HG03060 (cell line): ENCODE results near the gene ASPSCR1.
A peak's percentile ranks its signal among the peaks of the same experiment; 100 is the strongest.

Experiments used
- ATAC-seq: cut with Tn5 transposase; IDR thresholded peaks from one replicate; pipeline ENCODE4 v1.9.1; 2021; ENCODE audit warnings: low read depth, moderate number of reproducible peaks; ENCODE audit not compliant: unreplicated experiment

Gene ASPSCR1

DNA sequence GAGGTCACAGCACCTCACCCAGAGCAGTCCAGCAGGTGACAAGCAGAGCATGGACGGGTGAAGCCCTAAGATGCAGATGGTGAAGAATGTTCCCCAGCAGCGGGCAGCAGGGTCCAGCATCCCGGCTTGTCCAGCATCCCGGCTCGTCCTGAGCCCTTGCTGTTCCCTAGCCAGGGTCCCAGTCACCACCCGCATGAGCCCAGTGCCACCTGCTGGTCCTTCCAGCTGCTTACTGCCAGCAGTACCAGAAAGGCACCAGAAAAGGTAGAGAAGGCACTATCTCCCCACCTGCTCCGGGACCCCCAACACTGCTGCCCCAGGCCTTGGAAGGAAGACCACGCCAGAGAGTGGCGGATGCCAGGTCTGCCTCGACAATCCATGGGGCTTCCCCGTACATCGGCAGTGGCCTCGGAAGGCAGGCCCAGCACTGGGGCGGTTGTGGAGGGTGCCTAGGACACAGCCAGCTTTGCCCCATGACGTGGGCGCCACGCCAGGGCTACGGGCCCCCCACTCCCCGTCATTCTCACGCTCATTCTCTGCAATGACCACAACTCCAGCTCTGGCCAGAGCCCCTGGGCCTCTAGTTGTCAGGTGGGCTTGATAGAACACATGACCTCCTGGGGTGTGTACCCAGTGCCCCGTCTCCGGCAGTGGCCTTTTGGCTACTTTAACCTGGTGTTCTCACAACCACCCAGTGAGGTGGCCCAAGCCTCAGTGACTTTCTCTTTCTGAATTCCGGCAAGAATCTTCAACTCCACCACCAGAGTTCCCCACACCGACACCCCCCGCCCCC is 43.9 kb downstream of the ASPSCR1 start:
- ATAC-seq = no peak

DNA sequence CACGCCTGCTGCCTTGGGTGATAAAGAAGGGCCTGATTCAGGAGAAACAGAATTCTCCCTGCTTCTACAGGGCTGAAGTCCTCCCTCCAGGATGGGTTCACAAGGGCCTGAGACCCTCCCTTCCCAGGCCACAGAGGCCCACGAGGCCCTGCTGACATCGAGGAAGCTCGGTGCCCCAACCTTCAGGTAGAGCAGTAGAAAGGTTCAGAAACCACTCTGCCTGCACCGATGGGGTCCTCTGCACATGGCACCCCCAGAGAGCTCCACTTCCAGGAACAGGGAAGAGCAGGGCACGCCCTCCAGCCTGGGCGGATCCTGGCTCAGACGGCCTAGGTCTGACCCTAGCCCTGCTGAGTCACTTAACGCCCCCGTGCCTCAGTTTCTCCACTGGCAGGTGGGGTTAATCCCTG is 44.5 kb downstream of the ASPSCR1 start:
- ATAC-seq = no peak

DNA sequence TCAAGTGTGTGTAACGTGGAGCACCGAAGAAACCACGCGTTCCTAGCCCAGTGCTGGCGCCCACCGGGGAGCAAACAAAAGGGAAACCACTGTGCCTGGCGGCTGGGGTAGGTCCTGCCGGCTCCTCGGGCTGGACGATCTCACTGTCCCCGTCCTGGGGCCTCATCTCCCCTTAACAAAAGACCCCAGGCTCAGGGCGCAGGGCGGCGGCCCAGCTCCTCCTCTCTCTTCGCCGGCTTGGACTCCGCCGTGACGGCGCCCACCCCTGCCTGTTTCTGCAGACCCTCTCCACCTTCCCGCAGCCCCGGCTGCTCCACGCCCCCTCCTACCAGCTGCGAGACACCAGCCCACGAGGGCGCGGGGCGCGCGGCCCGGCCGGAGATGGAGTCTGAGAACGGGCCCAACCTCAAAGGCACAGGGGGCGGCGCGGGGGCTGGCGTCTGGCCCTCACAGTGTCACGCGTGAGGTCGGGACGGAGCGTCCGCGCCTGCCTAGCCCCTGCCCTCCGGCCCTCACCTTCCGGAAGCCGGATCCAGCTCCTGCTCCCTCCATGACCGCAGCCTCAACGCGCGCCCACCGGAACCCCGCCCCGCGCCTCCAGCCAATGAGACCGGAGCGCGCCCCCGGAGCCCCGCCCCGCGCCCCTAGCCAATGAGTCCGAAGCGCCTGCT is 45.0 kb downstream of the ASPSCR1 start, which contains the start of gene CENPX:
Gene CENPX, minus strand, starts transcription at position 569 of the 671 bp plus-strand sequence. Its CDS starts 17 bp downstream, at position 552.
- no peak for ATAC-seq

DNA sequence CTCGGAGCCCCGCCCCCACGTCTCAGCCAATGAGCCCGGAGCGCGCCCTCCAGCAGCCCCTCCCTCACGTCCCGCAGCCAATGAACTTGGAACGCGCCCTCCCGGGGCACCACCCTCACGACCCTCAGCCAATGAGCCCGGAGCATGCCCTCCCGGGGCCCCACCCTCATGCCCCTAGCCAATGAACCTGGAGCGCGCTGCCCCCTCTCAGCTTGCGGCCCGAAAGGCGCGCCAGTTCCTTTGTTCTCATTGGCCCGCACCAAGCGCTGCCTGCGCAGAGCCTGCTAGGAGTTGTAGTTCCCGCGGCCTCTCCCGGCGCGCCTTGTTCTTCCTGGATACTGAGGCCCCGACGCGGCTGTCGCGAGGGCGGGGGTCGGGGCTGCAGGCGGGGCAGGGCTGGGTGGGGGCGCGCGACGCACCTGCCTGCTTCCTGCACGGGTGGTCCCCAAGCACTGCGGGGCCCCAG is 45.6 kb downstream of the ASPSCR1 start, which contains the start of gene LRRC45:
Gene LRRC45, plus strand, starts transcription at position 325 of the 466 bp plus-strand sequence. CDS start 339 bp downstream, outside the sequence.
- peak; percentile 64 for ATAC-seq

DNA sequence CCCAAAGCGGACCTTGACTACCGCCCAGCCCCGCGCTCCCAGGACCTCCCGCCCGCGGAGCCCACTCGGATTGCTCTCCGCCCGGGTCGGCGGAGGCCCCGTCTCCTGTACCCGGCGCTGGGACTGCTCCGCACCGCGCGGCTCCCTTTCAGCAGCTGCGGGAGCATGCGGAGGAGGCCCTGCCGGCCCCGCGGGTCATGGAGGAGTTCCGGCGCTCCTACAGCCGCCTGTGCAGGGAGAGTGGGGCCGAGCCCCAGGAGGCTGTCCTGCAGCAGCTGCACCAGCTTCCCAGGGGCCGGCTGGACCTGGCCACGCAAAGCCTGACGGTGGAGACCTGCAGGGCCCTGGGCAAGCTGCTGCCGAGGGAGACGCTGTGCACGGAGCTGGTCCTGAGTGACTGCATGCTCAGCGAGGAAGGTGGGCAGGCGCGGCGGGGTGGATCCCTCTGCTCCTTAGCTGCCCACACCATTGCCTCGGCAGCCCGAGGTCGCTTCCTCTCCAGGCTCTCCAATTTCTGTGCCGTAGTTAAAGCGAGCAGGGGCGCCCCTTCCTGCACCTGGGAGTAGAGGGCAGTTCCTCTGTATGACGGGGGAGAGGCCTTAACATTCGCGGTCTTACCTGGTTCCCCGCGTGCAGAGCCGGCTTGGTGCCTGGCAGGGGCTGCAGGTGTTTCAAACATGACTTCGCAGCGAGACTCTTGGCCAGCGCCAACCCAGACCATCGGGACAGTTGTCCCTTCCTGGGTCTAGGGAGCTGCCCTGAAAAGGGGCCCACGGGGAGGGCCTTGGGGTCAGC is 46.2 kb downstream of the ASPSCR1 start:
- ATAC-seq = peak; percentile 7

DNA sequence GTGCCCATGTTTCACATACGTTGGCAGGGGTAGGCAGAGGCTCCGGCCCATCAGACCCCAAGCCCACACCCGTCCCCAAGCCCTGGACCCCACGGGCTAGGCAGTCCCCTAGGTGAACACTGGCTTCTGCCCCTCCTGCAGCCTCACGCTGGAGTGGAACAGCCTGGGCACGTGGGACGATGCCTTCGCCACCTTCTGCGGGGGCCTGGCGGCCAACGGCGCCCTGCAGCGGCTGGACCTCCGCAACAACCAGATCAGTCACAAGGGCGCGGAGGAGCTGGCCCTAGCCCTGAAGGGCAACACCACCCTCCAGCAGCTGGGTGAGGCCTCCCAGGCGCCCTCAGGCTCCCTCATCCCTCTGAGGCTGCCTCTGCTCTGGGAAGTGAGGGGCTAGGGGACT is 47.4 kb downstream of the ASPSCR1 start:
- no peak for ATAC-seq

DNA sequence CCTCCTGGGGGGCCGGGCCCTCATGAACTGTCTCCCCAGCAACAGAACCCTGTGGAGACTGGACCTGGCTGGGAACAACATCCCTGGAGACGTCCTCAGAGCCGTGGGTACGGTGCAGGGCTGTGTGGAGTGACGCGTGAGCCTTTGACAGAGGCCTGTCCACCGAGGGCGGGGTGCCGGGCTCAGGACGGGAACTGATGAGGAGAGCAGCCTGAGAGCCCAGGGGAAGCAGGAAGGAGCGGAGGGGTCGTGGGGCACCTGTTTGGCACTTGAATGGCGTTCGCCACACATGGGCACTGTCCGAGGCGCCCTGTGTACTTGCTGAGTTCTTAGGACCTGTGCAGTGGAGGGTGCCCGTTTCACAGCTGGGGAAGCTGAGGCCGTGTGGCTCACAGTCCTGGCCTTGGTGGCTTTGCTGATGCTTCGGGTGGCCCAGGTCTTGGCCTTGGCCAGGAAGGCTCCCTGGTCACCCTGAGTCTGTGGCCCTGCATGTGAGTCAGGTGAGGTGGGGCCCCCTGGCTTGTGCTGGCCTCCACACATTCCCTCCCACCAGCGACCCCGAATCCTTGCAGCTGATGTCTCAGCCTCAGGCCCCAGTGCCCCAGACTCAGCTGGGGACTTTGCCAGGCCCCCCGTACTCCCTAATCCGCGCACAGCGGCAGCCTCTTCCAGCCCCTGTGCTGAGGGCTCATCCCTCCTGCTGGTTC is 48.1 kb downstream of the ASPSCR1 start:
- no peak for ATAC-seq

DNA sequence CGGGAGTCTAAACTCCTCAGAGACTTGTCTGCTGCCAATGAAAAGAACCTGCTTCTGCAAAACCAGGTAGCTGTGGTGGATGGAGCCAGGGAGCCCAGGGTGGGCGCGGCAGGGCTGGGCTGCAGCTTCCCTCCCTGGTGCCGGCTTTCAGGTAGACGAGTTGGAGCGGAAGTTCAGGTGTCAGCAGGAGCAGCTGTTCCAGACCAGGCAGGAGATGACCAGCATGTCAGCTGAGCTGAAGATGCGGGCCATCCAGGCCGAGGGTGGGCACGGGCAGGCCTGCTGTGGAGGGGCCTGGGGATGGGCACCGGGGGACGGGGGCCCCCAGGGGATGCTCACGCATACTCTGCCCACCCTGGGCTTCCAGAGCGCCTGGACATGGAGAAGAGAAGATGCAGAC is 50.8 kb downstream of the ASPSCR1 start:
- no peak for ATAC-seq

DNA sequence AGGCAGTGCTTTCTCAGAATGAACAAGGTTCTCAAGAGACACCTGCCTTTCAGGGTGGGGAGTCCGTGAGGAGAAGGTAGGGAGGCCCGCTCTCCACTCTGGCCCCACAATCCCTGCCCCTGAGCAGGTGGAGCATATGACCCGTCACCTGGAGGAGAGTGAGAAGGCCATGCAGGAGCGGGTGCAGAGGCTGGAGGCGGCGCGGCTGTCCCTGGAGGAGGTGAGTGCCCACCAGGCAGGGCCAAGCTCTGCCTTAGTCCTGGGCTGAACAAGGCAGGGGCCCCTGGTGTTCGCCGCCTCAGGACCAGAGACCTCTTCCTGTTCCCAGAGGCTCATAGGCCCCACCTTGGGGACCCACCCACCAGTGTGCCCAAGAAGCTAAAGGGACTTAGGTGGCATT is 51.5 kb downstream of the ASPSCR1 start:
- no peak for ATAC-seq

DNA sequence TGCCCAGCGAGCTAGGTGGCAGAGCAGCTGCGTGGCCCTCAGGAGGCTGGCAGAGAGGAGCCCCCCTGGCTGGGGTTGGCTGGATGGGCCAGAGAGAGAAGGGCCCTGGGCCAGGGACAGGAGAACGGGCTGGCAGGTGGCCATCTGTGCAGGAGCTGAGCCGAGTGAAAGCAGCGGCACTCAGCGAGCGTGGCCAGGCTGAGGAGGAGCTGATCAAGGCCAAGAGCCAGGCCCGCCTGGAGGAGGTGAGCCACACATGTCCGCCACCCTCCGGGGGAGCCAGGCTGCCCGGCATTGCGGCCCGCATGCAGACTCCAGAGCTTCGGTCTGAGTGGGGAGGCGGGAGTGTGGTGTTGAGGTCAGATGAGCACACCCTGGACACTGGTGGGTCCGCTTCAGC is 52.0 kb downstream of the ASPSCR1 start:
- ATAC-seq = no peak

DNA sequence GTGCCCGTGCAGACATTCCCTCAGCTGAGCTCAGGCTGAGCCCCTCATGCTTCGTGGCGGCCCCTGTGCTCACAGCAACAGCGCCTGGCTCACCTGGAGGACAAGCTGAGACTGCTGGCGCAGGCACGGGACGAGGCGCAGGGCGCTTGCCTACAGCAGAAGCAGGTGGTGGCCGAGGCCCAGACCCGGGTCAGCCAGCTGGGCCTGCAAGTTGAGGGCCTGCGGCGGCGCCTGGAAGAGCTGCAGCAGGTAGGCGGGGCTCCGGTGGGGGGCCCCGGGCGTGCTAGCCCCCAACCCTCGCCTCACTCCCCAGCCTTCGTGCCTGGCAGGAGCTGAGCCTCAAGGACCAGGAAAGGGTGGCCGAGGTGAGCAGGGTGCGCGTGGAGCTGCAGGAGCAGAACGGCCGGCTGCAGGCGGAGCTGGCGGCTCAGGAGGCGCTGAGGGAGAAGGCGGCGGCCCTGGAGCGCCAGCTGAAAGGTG is 52.6 kb downstream of the ASPSCR1 start:
- no peak for ATAC-seq

DNA sequence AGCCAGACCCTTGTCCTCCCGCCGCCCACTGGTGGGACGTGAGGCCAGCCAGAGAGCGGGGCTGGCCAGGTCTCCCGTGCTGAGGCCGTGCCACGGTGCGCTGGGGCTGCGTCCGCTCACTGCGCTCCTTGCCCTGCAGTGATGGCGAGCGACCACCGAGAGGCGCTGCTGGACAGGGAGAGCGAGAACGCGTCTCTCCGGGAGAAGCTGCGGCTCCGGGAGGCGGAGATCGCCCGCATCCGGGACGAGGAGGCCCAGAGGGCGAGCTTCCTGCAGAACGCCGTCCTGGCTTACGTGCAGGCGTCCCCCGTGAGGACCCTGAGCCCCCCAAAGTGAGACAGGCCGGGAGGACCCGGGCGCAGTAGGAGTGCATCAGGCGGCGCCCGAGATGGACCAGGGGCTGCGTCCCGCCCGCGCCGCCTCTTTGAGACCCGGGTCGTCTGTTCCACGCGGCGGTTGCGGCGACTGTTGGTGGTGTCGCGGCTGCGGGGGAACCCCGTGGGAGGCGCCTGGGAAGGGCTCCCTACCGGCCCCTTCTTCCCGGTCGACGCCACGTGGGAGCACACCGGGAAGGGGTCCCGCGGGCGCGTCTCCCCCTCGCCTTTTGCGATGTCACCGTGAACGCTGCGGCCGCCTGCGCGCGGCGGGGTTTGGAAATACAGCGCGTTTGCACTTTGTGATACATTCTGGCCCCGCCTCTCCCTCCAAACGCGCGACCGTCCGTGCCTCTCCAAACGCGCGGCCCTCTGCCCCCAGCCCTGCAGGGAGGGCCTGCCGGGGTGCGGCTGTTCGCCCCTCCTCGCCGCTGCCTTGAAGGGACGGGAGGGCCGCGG is 53.3 kb downstream of the ASPSCR1 start:
- no peak for ATAC-seq

DNA sequence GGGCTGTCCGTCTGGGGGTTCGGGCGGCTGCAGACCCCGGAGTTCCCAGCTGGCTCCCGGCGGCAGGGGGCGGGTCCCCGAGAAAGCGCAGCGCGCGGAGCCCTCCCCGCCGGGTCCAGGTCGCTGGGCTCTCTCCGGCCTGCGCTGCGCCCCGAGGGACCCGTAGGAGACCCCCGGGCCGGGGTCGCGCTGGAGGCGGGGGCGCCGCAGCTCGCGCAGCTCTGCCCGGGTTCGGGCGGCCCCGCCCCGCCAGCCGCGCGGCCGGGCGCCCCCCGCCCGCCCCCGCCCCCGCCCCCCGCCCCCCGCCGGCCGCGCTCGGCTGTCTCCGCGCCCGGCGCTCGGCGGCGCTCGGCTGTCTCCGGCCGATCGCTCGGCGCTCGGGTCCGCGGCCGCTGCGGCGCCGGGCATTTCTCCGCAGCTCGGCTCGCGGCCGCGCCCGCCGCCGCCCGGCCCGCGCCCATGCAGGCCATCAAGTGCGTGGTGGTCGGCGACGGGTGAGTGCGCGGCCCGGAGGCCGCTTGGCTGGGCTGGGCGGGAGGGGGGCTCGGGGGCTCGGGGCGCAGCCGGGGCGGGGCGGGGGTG is 54.0 kb downstream of the ASPSCR1 start, which contains the start of gene RAC3:
Gene RAC3, plus strand, starts transcription at position 376 of the 582 bp plus-strand sequence. Its CDS starts 84 bp downstream, at position 460.
- no peak for ATAC-seq

DNA sequence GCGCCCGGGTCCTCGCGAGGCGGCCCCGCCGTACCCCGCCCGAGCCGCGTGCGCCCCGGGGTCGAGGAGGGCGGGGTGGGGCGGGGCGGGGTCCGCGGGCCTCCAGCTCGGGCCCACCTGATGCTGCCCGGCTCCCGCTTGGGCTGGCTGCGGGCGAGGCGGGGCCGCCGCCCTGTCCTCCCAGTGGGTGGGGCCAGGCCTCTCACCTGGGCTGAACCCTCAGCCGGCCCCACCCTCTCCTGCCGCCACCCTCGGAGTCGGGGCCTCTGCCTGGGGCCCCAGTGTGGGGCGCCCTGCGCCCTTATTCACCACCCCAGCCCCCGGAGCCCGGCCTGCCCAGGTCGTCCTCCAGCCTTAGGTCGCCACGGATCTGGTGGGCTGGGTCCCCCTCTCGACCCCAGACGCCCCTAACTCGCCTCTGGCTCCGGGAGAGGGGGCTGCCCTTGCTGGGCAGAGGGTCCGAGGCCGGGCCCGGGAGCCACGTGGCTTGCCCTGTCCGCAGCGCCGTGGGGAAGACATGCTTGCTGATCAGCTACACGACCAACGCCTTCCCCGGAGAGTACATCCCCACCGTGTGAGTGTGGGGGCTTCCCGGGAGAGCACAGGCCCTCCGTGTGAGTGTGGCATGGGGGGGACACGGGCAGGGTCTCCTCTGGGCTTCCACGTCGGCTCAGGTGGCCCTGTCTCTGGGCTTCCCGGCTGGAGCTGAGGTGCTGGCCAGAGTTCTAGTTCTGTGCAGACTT is 54.6 kb downstream of the ASPSCR1 start:
- ATAC-seq = no peak

DNA sequence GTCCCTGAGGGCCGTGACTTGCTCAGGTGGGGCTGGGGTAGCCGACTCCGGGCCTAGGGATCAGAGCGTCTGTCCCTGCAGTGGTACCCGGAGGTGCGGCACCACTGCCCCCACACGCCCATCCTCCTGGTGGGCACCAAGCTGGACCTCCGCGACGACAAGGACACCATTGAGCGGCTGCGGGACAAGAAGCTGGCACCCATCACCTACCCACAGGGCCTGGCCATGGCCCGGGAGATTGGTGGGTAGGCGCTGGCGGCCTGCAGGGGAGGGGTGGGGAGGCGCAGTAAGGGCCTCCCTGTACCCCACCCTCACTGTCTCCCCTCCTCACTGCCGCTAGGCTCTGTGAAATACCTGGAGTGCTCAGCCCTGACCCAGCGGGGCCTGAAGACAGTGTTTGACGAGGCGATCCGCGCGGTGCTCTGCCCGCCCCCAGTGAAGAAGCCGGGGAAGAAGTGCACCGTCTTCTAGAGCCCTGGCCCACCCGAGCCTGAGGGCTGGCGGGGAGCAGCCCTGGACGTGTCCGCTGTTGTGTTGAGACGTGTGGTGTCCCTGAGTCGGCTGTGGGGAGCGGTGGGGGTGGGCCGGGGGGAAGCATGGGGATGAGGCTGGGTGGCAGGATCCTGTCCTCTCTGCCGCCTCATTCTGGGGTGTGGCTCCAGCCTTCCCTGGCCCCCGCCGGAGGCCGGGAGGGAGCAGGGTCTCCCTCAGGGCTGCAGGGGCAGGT is 56.1 kb downstream of the ASPSCR1 start:
- ATAC-seq = no peak

DNA sequence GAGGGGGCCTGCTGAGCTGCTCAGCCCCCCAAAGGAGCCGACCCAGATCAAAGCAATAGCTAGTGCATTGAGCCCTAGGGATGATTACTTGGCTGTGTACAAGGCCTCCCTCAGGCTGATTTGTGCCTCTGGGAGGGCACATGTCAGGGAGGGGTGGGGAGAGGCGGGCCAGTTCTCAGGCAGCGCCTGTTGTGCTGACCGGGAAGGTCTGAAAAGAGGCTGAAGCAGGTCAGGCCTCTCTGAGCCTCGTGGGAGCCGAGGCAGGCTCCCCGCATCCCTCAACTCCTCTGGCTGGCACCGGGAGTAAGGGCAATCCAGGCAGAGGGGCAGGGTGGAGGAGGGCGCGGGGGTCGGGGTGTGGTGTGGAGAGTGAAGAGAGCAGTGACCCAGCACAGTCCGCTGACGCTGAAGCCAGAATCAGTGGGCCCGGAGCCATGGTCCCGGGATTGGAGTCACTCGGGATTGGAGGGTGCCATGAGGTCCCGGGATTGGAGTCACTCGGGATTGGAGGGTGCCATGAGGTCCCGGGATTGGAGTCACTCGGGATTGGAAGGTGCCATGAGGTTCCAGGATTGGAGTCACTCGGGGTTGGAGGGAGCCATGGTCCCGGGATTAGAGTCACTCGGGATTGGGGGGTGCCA is 57.1 kb downstream of the ASPSCR1 start:
- no peak for ATAC-seq

DNA sequence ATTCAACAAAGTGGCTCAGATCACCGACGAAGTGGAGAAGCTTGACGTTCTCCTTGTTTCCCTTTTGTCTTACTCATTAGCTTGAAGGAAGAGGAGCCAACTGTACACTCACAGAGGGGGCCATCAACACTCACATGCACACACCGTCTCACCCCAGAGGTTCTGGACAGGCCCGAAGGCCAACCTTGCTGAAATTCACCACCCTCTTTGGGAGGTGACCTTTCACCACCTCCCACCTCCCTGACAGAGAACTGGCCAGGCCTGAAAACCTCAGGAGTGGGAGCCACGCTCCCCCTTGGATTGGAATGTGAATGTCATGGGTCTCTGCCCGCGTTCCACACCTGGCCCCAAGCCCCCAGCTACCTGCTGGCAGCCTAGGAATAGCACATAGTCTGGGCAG is 58.1 kb downstream of the ASPSCR1 start:
- no peak for ATAC-seq
